Measurements from ENCODE around the gene KIF17.
"Not testable (repeated sequence)": the region's sequence is repeated elsewhere in the genome, so short reads cannot be mapped to it uniquely, and the experiment has no call there.

The KIF17 gene

DNA sequence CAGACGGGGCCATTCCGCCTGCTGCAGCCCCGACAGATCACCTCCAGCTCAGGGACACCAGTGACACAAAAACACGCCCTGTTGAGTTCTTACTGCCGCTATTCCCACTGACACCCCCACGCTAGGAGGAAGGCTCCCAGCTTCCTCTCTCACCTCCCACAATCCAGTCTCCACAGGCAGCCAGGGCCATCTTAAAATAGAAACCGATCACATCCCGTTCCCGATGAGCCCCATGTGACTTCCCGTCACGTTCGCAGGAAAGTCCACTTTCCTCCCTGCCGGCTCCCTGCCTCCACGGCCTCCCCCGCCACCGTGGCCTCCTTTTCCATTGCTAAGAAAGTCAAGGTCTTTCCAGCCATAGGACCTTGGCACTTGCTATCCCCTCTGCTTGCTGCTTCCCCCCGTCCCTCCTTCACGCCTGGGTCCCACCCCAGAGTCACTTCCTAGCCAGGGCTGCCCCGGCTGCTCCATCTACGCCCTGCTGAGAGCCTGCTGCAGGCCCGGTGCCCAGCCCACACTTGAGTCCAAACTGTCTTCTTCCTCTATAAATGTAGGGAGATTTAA is 32.6 kb downstream of the KIF17 start:
- DNase-seq: no peak

DNA sequence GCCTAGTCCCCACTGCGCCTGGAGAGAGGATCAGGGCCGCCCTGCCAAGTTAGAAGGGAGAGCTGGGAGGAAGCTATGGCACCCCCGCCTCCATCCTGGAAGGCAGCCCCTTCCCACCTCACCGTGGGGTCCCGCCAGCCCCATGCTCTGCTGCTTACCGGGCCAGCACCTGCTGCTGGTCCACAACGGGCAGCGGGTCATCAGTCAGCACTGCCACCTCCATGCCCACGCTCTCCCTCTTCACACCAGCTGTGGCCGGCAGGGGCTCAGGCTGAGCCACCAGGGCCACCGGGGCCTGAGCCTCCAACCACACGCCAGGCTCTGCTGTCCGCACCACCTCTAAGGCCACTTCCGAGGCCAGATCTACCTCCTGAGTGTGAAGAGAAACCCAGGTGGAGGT is 33.2 kb downstream of the KIF17 start:
- no peak for DNase-seq

DNA sequence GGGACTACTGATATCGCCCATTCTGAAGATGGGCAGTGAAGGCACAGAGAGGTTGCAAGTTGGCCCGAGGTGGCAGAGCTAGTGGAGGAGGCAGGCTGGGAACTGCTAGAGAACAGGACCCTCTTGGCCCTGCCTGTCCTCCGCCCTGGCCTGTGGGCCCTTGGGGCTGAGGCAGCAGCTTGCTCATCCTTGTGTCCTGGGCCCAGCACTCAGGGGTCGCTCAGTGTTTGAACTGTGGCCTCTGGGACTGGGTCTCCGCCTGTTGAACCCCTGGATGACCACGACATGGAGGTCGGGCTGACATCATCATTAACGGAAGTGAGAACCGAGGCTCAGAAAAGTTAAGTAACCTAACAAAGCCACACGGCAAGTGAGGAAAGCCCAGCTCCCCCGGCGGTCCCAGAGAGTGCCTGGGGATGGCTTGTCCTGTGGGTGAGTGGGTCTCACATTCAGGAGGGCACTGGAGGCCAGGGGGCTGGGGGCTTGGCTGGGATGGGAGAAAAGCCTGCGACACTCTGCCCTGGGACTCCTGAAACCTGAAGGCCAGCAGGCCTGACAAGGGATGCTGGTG is 33.7 kb downstream of the KIF17 start:
- no peak for DNase-seq

DNA sequence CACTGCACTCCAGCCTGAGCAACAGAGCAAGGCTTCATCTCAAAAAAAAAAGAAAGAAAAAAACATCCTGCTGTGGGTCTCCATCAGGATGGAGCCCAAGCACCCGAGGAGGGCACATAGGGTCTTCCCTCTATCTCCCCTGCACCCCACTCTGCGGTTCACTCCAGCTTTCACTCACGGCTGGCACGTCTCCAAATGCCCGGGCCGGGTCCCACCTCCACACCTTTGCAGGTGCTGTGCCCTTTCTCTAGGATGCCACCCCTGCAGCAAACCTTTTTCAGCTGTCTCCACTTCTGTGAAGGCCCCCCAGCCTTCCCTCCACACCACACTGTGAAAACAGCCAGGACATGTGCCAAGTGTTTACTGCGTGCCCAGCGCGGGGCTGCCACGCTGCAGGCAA is 34.2 kb downstream of the KIF17 start:
- no peak for DNase-seq

DNA sequence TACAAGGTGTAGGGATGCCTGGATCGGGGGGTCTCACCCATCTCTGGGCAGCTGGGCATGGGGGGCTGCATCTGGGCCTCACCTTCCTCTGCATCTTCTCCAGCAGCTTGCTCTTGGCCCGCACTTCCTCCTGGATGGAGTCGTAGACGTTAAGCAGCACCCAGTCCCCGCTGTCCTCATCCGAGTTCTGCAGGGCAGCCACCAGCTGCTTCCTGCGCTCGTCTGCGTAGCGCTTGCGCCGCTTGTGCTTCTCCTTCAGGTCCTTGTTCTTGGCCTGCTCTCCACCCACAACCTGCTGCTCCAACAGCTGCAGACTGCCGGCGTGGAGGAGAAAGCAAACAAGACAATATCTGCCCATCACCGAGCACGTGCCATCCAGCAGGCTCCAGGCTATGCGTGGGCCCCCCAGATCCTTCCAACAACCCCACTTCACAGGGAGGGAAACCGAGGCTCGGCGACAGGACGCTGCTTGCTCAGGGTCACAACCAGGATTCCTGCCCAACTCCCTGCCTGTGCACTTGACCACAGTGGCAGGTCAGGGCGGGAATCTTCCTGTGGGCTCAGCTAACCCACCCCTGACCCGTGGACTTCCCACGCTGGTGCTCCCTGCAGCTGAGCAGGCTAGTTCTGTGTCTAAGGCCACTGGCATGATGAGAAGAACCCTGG is 35.1 kb downstream of the KIF17 start:
- no peak for DNase-seq

DNA sequence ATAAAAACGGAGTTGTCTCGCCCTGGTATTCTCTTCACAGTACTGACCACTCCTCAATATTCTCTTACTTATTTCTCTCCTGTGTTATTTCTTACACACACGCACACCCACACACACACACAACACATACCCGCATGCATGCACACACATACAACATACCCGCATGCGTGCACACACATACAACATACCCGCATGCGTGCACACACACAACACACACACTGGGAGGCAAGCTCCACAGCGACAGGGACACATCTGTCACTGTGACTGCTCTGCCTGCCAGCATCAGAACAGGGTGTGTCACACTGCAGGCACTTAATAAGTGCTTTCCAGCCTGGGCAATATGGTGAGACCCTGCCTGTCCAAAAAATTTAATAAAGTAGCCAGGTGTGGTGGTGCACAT is 35.8 kb downstream of the KIF17 start:
- no peak for DNase-seq

DNA sequence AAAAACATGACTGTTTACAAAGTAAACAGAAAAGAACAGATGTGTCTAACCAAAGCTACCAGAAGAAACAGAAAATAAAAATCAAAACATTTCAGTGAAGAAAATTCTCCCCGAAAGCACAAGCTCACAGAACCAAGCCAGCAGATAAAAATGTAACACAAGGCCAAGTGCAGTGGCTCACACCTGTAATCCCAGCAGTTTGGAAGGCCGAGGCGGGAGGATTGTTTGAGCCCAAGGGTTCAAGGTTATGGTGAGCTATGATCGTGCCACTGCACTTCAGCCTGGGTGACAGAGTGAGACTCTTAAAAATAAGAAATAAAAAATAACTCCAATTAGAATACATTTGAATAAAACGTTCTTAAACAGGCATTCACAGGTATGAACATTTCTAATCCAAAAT is 37.5 kb downstream of the KIF17 start:
- no peak for DNase-seq

DNA sequence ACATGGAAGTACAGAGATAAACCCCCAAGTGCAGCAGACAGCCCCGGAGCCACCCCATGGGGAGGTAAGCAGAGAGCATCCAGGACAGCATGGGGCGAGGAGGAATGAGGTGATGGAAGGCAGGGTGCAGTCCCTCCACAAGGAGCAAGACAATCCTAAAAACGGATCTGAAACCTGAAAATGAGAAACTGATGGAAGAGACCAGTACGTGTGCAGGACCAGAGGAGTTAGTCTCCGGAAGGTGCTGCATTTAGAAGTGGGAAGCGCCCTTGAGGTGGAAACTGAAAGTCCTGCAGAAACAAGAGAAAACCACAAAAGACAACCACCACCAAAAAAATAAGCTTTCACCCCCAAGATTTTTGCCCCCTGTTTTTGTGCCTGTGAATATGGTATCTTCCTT is 39.2 kb downstream of the KIF17 start:
- no peak for DNase-seq

DNA sequence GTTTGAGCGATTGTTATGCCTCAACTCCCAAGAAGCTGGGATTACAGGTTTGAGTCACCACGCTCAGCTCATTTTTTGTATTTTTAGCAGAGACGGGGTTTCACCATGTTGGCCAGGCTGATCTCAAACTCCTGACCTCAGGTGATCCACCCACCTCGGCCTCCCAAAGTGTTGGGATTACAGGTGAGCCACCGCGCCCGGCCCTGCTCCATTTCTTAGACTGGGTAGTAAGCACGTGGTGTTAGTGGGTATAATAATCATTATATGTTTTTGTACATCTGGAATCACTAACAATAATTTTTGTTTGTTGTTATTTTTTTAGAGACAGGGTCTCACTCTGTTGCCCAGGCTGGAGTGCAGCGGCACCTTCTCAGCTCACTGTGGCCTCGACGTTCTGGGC is 44.2 kb downstream of the KIF17 start:
- DNase-seq: not testable (repeated sequence)

DNA sequence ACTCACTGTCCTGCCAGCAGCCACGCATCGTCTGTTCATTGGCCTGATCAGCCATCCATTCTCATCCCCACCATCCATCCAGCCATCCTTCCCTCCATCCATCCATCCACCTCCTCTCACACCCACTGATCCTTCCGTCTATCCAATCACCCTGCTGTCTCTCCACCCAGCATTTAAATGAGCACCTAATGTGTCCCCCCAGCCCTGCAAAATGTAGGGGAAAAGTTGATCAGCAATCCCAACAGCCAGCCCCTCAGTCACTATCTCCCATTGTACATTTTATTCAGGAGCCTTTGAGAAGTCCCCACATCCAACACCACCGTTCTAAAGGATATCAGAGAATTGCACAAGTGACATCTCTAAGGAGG is 45.6 kb downstream of the KIF17 start:
- DNase-seq: no peak

DNA sequence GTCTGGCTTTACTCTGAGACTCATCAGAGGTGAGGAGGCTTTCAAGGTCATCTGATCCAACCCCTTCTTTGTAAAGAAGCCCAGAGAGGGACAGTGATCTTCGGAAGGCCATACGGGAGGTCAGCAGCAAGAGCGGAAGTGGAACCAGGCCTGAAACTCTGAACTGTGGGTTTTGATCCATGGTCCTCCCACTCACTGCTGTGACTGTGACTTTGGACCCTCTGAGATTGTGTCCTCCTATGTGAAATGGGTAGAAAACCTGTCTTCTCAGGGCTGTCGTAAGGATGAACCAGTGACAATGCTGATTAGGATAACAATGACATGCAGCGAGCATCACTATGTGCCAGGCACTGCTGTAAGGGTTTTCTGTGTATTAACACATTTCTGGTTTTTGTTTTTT is 46.9 kb downstream of the KIF17 start:
- DNase-seq: no peak

DNA sequence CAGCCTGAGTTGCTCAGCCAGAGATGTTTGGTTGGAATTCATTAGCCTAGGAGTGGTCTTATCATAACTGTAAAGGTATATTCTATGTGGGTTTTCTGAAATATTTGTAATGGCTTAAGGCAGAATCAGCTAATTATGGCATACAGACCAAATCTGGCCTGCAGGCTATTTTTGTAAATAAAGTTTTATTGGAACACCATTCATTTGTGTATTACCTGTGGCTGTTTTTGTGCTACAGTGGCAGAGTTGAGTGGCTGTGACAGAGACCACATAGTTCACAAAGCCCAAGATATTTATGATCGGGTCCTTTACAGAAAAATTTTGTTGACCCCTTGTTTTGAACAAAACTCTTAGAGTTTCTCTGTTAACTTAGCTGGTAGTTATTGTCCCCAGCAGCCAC is 49.2 kb downstream of the KIF17 start:
- DNase-seq: no peak

DNA sequence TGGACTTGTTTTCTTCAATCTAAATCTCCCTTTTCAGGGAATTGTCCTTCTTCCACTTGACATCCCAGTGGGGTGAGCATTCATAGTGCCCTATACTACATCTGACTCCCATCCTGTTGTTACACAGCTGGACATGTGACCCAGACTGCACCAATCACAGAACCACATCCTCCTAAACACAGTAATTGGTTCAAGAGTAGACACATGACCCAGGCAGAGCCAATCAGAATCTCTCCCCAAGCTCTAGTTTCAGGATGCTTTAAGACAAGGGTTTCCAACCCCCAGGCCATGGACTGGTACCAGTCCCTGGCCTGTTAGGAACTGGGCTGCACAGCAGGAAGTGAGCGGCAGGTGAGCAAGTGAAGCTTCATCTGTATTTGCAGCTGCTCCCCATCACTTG is 51.0 kb downstream of the KIF17 start:
- peak; percentile 44 for DNase-seq

DNA sequence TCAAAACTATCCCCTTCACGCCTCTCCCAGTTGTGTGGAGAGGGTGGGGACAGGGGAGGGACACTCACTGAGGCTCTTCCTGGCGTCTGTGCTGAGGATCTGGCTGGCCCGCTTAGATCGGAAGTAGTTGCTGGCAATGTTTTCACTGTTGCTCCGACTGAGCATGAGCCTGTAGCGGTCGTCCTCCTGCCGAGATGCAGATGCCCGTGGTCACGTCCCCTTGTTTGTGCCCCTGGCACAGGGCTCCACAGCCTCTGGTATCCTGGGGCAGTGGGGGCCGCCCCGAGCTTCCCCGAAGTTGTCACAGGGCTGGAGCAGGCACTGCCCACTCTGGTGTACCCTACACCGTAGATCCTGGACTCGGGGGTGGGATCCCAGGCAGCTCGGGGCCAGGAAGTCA is 51.7 kb downstream of the KIF17 start:
- DNase-seq: no peak

DNA sequence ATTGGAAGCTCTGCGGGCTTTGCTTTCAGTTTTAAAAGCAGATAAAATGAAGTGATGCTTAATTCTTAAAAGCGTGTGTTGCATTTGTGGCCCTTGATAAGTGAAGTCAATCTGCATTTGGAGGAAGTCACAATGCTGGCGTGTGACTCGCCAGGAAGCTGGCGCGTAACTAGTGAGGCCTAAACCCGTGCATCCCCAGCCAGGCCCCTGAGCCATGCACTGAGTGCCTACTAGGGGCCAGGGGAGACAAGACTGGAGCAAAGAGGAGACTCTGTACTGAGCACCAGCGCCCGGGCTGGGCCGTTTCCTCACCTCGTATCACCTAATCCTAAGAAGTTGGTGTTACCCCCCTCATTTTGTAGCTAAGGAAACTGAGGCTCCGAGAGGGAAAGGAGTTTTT is 52.1 kb downstream of the KIF17 start:
- no peak for DNase-seq

DNA sequence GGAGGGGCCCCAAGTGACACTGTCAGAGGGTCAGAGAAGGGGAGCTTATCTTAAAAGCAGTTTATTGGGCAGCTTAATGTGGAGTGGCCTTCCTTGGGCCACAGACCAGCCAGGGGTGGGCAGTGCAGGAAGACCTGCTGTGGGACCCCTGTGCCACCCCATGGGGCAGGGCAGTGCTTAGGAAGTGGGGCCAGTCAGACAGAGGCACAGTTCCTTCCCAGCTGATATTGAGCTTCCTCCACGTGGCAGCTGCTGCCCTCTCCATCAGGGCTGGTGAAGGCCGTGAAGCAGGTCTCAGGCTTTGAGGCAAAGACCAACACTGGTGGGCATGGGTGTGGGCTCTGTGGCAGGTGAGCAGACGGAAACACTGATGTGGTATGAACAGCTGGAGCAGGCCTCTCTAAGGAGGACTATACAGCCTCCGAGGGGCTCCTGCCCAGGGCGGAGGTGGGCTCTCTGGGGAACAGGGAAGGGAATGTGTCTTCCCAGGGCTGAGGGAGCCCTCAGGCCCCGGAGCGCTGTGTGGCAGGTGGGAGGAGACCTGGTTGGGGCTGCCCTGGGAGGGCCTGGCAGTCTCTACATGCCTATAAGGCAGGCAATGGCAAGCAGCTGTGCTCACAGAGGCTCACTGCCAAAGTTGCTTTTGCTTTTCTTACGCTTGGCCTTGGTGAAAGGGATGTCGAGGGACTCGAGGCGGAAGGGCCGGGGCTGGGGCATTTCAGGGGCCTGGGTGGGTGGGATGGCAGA is 53.7 kb downstream of the KIF17 start:
- no peak for DNase-seq

DNA sequence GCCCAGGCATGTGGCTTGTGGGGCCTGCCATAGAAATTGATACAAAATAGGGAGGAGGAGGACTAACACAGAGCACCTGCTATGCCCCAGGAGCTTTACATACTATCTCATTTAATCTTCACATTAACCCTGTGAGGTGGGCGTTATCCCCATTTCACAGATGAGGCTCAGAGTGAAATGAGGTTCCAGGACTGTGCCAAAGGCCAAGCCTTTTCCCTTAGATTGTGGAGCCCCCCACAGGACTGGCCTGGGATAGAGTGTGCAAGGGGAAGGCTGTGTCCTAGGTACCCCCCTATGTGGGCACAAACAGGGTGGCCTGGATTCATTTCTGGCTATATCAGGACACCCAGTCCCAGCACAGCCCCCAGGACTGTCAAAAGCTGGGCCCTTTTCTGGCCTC is 54.4 kb downstream of the KIF17 start:
- no peak for DNase-seq

DNA sequence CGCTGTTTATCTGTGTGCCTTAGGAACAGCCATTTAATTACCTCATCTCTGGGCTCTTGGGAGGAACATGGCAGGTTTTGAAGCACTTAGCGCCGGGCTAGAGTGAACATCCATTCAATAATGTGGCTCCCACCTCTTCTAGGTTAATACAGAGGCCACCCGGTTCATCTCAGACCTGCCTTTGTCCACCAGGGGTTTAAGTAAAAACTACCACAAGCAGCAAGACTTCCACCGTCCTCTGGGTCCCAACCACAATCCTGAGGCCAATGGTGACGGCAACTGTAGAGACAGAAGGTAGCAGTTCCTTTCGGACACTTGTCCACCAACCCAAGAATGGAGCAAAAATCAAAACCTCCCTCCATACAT is 55.7 kb downstream of the KIF17 start:
- DNase-seq: no peak

DNA sequence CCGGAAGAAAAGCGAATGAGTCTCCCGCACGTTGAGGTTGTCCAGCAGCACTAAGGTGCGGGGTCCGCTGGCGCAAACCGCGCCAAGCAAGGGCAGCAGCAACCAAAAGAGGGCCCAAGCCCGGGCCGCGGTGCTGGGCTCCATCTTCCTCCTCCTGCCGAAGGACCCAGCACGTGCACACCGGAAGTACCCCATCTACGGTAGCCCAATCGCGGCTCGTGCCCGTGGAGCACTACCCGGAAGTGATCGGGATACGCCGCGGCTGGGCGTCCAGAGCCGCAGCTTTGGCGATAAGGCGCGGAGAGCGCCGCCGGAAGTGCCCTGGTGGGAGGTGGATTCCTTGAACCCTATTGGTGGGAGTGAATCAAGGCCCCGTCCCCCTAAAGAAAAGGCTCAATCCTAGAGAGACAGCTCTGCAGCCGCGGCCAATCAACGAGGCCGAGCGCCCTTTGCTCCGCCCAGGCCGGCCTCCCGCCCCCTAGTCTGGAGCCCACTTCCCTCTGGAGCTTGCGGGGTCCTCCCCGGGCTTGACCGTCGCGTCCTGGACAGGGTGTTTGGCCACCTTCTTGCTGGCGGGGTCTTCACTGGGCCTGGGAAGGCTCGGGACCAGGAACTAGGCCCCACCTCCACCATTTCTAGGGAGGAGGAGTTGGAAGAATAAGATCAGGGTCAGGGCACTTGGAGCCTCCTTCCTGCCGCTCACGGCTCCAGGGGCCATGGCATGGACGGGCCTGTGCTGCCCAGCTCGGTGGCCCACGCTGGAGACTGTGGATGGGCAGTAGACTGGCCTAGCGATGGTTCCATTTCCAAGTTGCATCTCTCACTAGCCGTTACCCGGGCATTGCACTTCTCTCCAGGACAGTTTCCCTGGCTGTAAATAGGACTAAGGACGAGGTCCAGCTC is 56.3 kb downstream of the KIF17 start, which contains the start of gene DDOST:
TSS of gene DDOST (minus strand) at position 163 of the 903 bp plus-strand sequence. CDS start at position 144, 19 bp downstream.
- peak; percentile 97 for DNase-seq

DNA sequence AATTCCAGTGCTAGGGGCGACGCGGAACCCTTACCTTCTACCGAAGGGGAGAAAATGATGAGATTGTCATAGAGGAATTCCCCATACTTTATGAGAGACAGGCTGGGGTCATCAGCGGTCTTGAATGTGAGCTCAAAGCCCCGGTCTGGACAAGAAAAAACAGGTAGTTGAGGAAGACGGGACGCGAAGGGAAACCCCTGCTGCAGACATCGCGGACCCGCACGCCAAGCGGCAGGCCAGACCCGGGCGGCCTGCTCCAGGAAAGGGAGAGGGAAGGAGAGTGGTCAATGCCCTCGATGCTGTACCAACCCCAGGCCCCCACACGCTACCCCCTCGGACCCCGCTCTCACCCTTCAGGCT is 57.0 kb downstream of the KIF17 start:
- peak; percentile 15 for DNase-seq

DNA sequence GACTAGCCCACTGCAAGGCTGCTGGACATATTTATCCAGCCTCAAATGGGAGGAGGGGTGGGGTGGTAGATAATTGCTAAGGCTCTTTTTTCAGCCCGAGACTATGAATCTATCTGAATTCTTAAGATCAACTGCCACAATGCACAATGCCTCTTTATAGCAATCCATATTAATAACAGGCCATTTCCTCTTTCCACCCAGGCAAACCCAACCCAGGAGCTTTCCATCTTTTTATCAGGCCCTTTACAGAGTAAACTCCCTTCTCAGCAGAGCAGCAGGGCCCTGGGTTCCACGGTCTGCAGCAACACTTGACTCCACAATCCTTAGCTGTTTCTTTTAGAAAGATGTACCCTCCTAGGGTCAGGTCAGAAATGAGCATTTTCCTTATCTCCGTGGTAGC is 57.4 kb downstream of the KIF17 start:
- no peak for DNase-seq

DNA sequence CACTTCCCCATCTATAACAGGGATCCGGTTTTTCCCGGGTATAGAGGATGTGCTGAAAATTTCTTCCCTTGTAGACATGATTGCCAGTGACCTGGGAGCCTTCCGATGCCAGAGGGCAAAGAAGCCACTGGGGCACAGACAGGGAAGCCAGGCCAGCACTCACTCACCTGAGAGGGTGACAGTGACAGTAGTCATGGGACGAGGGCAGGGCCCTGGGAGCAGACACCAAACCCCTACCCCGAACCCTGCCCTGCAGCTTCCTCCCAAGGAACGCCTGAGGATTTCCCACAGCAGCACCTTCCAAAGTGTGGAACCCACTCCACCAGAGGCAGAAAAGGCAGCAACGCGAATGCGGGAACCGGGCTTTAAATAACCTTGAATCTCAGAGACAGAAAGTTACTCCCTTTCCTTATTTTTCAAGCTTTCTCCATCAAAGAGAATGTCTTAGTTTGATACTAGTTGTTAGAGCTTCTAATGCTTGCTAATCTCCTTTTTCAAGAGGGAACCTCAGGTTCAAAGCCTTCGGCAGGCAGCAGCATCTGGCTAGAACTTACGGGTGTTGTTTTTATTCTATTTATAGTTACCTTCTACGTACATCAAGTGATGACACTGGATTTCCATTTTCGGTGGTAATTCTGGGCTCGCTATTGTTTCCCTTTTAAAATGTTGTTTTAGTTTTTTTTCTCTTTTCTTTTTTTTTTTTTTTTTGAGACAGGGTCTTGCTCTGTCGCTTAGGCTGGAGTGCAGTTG is 59.5 kb downstream of the KIF17 start:
- DNase-seq: no peak

Data from activated CD4-positive, alpha-beta T cell treated with anti-CD3 and anti-CD28 coated beads for 48 hours (primary cell).